HT-29 (cell line): ENCODE results near the gene SLC23A2. TPM values are rescaled to one million over a fixed set of nuclear protein-coding genes. Genes with fewer than 3 reads are reported as not detected.

ENCODE experiments used
- DNase-seq: peaks from one replicate; pipeline ENCODE4 v3.0.0-alpha.2; 2015; ENCODE audit warnings: low spot score
- total RNA-seq: library from RNA; depleted of rRNA; stranded (reverse); fragments of >200 nt; shearing (Covaris generic); gene quantifications from 2 replicates; pipeline ENCODE4 v1.2.3, GENCODE V29; 2014

Gene SLC23A2
- total RNA-seq, 1 experiment from 2014 or later, result 4.3 TPM

- no peak for DNase-seq
These were observed 34.2 kb downstream of the SLC23A2 start for GRCh38 chr20:4966826-4967751.

GRCh38 chr20:4962241-4962855, 39.0 kb downstream of the SLC23A2 start:
- no peak for DNase-seq

- no peak for DNase-seq
These were observed 39.6 kb downstream of the SLC23A2 start for GRCh38 chr20:4961746-4962145.

- no peak for DNase-seq
These were observed 41.7 kb downstream of the SLC23A2 start for GRCh38 chr20:4959592-4959991.

- DNase-seq, result no peak
These were observed 43.4 kb downstream of the SLC23A2 start for GRCh38 chr20:4957939-4958362.

GRCh38 chr20:4957187-4957586, 44.1 kb downstream of the SLC23A2 start:
- DNase-seq, result no peak

GRCh38 chr20:4956200-4956810, 45.0 kb downstream of the SLC23A2 start:
- peak; percentile 80 for DNase-seq

- no peak for DNase-seq
These were observed 47.4 kb downstream of the SLC23A2 start for GRCh38 chr20:4953881-4954280.

- DNase-seq, result no peak
These were observed 49.1 kb downstream of the SLC23A2 start for GRCh38 chr20:4952229-4952628.

- DNase-seq, result no peak
These were observed 50.0 kb downstream of the SLC23A2 start for GRCh38 chr20:4951299-4951698.

- no peak for DNase-seq
These were observed 50.5 kb downstream of the SLC23A2 start for GRCh38 chr20:4950841-4951240.

- no peak for DNase-seq
These were observed 50.9 kb downstream of the SLC23A2 start for GRCh38 chr20:4950437-4950836.

- peak; percentile 73 for DNase-seq
These were observed 51.5 kb downstream of the SLC23A2 start for GRCh38 chr20:4949833-4950178.

- DNase-seq, result no peak
These were observed 53.3 kb downstream of the SLC23A2 start for GRCh38 chr20:4947817-4948559.

GRCh38 chr20:4946986-4947385, 54.3 kb downstream of the SLC23A2 start:
- DNase-seq, result no peak

GRCh38 chr20:4946585-4946984, 54.7 kb downstream of the SLC23A2 start:
- DNase-seq, result no peak

- DNase-seq, result no peak
These were observed 56.6 kb downstream of the SLC23A2 start for GRCh38 chr20:4944518-4945313.

GRCh38 chr20:4942331-4942730, 59.0 kb downstream of the SLC23A2 start:
- no peak for DNase-seq

GRCh38 chr20:4937407-4938319, 63.6 kb downstream of the SLC23A2 start:
- DNase-seq, result no peak

GRCh38 chr20:4936851-4937406, 64.4 kb downstream of the SLC23A2 start:
- no peak for DNase-seq
